ENCODE data around the gene VEGFA.

Gene VEGFA

GRCh38 chr6:43769526-43770371 lies at the start of gene VEGFA:
Gene VEGFA (plus strand): TSS chr6:43770211.
- peak; percentile 96 for DNase-seq

GRCh38 chr6:43720999-43721398 lies 49.0 kb upstream of the VEGFA start:
- no peak for DNase-seq

GRCh38 chr6:43722920-43723545 lies 47.0 kb upstream of the VEGFA start:
- no peak for DNase-seq

GRCh38 chr6:43723737-43724295 lies 46.2 kb upstream of the VEGFA start:
- peak; percentile 85 for DNase-seq

- peak; percentile 62 for DNase-seq
Observed at GRCh38 chr6:43724354-43724753, 45.7 kb upstream of the VEGFA start.

GRCh38 chr6:43724914-43725642 lies 44.9 kb upstream of the VEGFA start:
- DNase-seq: peak; percentile 93

GRCh38 chr6:43725643-43726580 lies 44.1 kb upstream of the VEGFA start:
- DNase-seq: no peak

- no peak for DNase-seq
Observed at GRCh38 chr6:43727634-43728033, 42.4 kb upstream of the VEGFA start.

- no peak for DNase-seq
Observed at GRCh38 chr6:43728586-43728985, 41.4 kb upstream of the VEGFA start.

GRCh38 chr6:43729537-43729936 lies 40.5 kb upstream of the VEGFA start:
- DNase-seq: no peak

GRCh38 chr6:43730634-43731033 lies 39.4 kb upstream of the VEGFA start:
- no peak for DNase-seq

- peak; percentile 77 for DNase-seq
Observed at GRCh38 chr6:43733471-43734293, 36.3 kb upstream of the VEGFA start.

- DNase-seq: no peak
Observed at GRCh38 chr6:43734294-43734665, 35.7 kb upstream of the VEGFA start.

GRCh38 chr6:43735642-43736199 lies 34.3 kb upstream of the VEGFA start:
- DNase-seq: no peak

GRCh38 chr6:43736211-43736786 lies 33.7 kb upstream of the VEGFA start:
- DNase-seq: no peak

GRCh38 chr6:43736844-43737243 lies 33.2 kb upstream of the VEGFA start:
- no peak for DNase-seq

GRCh38 chr6:43737272-43738081 lies 32.5 kb upstream of the VEGFA start:
- no peak for DNase-seq

- no peak for DNase-seq
Observed at GRCh38 chr6:43738267-43738676, 31.7 kb upstream of the VEGFA start.

GRCh38 chr6:43738877-43739641 lies 31.0 kb upstream of the VEGFA start:
- DNase-seq: no peak

Data from activated CD8-positive, alpha-beta memory T cell treated with anti-CD3 and anti-CD28 coated beads for 24 hours (primary cell).